Keratinocyte (primary cell): Measurements from ENCODE around the gene CEACAM8.

Experiments
- EZH2 ChIP-seq: IDR thresholded peaks from one replicate; pipeline ENCODE4 v1.6.1; 2012; ENCODE audit warnings: inconsistent platforms, mild to moderate bottlenecking, low read length, moderate library complexity
- TF ChIP-seq, protein P1 (sequence below), 3 experiments: IDR thresholded peaks in 1 of 3; conservative IDR thresholded peaks in 1 of 3; optimal IDR thresholded peaks in 1 of 3; 2 replicates in 2 of 3; 3 replicates in 1 of 3; pipeline versions ENCODE3 to v1.5.1; 2011; ENCODE audit warnings: low read length in 3 of 3, mild to moderate bottlenecking in 3 of 3, moderate library complexity in 2 of 3, control low read depth in 1 of 3, inconsistent platforms in 1 of 3; ENCODE audit not compliant: insufficient read depth in 2 of 3; ENCODE audit errors: extremely low read depth in 1 of 3

GRCh38 chr19:42634409-42635232 lies 39.9 kb upstream of the CEACAM8 start:
- TF ChIP-seq, protein P1, sequence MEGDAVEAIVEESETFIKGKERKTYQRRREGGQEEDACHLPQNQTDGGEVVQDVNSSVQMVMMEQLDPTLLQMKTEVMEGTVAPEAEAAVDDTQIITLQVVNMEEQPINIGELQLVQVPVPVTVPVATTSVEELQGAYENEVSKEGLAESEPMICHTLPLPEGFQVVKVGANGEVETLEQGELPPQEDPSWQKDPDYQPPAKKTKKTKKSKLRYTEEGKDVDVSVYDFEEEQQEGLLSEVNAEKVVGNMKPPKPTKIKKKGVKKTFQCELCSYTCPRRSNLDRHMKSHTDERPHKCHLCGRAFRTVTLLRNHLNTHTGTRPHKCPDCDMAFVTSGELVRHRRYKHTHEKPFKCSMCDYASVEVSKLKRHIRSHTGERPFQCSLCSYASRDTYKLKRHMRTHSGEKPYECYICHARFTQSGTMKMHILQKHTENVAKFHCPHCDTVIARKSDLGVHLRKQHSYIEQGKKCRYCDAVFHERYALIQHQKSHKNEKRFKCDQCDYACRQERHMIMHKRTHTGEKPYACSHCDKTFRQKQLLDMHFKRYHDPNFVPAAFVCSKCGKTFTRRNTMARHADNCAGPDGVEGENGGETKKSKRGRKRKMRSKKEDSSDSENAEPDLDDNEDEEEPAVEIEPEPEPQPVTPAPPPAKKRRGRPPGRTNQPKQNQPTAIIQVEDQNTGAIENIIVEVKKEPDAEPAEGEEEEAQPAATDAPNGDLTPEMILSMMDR (optimal IDR thresholded peaks at IDR 0.05 in 1 of 3, IDR thresholded peaks at IDR 0.05 in 1 of 3, conservative IDR thresholded peaks at IDR 0.05 in 1 of 3; ENCODE audit: extremely low read depth in 1 of 3, insufficient read depth in 2 of 3, low read length in 3 of 3) = peak; percentile 75 to 94 (median 90)
- no peak for TF ChIP-seq EZH2
